Heart left ventricle (tissue), 16 donors: Measurements from ENCODE around the gene TMED6. TPM values are rescaled to one million over a fixed set of nuclear protein-coding genes. Genes with fewer than 3 reads are reported as not detected.

Experiments used
- ATAC-seq, 4 donors: fragments of 200-7000 bp; cut with Tn5 transposase; one replicate each; pipeline ENCODE4 v1.9.1; 2020 to 2022; ENCODE audit warnings: moderate library complexity in 4 of 4, mild to moderate bottlenecking in 3 of 4, moderate number of reproducible peaks in 1 of 4
- DNase-seq, 5 donors: peaks; one replicate each; pipeline ENCODE4 v3.0.0-alpha.2; 2020
- H3K27ac ChIP-seq, 12 donors: fragments of 200-600 bp; sonication (generic) in 4 of 12; one replicate each; pipeline versions ENCODE4 v1.5.0 to v1.8.0; 2016 to 2022; ENCODE audit warnings: mild to moderate bottlenecking in 2 of 12
- H3K27me3 ChIP-seq, 9 donors: fragments of 200-600 bp; sonication (generic) in 2 of 9; one replicate each; pipeline versions ENCODE4 v1.5.1 to v1.8.0; 2016 to 2022; ENCODE audit warnings: mild to moderate bottlenecking in 3 of 9
- H3K36me3 ChIP-seq, 9 donors: fragments of 200-600 bp; sonication (generic) in 2 of 9; one replicate each; pipeline versions ENCODE4 v1.5.0 to v1.8.0; 2018 to 2022; ENCODE audit warnings: mild to moderate bottlenecking in 2 of 9
- H3K4me1 ChIP-seq, 12 donors: fragments of 200-600 bp; sonication (generic) in 4 of 12; one replicate each; pipeline versions ENCODE4 v1.5.0 to v1.8.0; 2016 to 2022; ENCODE audit warnings: mild to moderate bottlenecking in 3 of 12
- H3K4me3 ChIP-seq, 12 donors: fragments of 200-600 bp; sonication (generic) in 4 of 12; one replicate each; pipeline versions ENCODE4 v1.5.0 to v1.8.0; 2017 to 2022; ENCODE audit warnings: mild to moderate bottlenecking in 9 of 12, moderate library complexity in 4 of 12
- H3K9me3 ChIP-seq, 12 donors: fragments of 200-600 bp; sonication (generic) in 4 of 12; one replicate each; pipeline versions ENCODE4 v1.5.0 to v1.8.0; 2016 to 2022; ENCODE audit warnings: mild to moderate bottlenecking in 1 of 12
- POLR2A ChIP-seq, 2 donors: fragments of 450-650 bp; IDR thresholded peaks; one replicate each; pipeline ENCODE4 v1.6.1; 2017; ENCODE audit warnings: antibody characterized with exemption in 2 of 2, mild to moderate bottlenecking in 2 of 2, moderate library complexity in 2 of 2
- WGBS, 4 donors: extraction: QIAGEN DNeasy Blood & Tissue Kit in 2 of 4; methylation state at CpG; one replicate each; pipeline versions ENCODE4 v1.1.5 to v1.1.7; 2013 to 2018; 5-methylcytosine and 5-hydroxymethylcytosine counted together
- intact Hi-C, 10 donors: fragments of 100-400 bp; cut with DNase I; formaldehyde crosslinking; loops; one replicate each; pipeline versions ENCODE4 v1.11.1 to v1.14.2; 2022
- polyA plus RNA-seq, 2 donors: library from polyadenylated mRNA; stranded (reverse); fragments of 200-250 nt; gene quantifications; one replicate each; pipeline ENCODE4 v1.2.3, GENCODE V29; 2013
- total RNA-seq, 9 donors: library from RNA; depleted of rRNA in 2 of 9; stranded (reverse); fragments of >200 nt in 2 of 9; fragmentation: NEBNext Ultra II Directional in 3 of 9; extraction: Animal tissue kit (Norgen Biotek cat#: 25700) in 3 of 9; gene quantifications; one replicate each; pipeline versions ENCODE4 v1.1.0 to v1.2.4, GENCODE V29; 2016 to 2023
- TF ChIP-seq, protein P1 (sequence below), 12 donors: fragments of 200-600 bp; sonication (generic) in 4 of 12; IDR thresholded peaks; one replicate each; pipeline versions ENCODE4 v1.5.0 to v1.8.0; 2018 to 2022; ENCODE audit warnings: antibody characterized with exemption in 12 of 12, mild to moderate bottlenecking in 5 of 12
- donor health status: ischemic (EF 13 %, LVEDD 7.1; RV severe dilation, severe dysfunction).
- donor health status: healthy with polysubstance abuse.
- donor health status: DM: no; HTN: yes; CAD: no.
- donor health status: DM: no; HTN: no; CAD: no.
- donor health status: ischemic (EF 25% LVEDD 6.9; RV normal size, moderate dysfunction).
- donor health status: ischemic (EF 25% LVEDD 5.7; RV mildly dilated, moderate dysfunction).
- donor health status: healthy.
- donor health status: DM: yes; HTN: yes; CAD: no.
- donor health status: ischemic (EF 35%, LVEDD 5.7; RV mildly dilated, moderate dysfunction).
- donor health status: nonischemic (EF 11% LVEDD 7.7; RV severe dilation, severe dysfunction).
- donor health status: DM: yes; HTN: yes; CAD: no.
- donor health status: PGD.
- donor health status: ischemic (EF 29% LVEDD 5.4; RV normal size, mild dysfunction).
- donor health status: nonischemic (EF 23%, LVEDD 6.1; RV moderate dilation, normal function).

TMED6 gene
- total and polyA plus RNA-seq, 11 donors, result 0.08 to 0.76 (median 0.56) TPM; not detected in 8

DNA sequence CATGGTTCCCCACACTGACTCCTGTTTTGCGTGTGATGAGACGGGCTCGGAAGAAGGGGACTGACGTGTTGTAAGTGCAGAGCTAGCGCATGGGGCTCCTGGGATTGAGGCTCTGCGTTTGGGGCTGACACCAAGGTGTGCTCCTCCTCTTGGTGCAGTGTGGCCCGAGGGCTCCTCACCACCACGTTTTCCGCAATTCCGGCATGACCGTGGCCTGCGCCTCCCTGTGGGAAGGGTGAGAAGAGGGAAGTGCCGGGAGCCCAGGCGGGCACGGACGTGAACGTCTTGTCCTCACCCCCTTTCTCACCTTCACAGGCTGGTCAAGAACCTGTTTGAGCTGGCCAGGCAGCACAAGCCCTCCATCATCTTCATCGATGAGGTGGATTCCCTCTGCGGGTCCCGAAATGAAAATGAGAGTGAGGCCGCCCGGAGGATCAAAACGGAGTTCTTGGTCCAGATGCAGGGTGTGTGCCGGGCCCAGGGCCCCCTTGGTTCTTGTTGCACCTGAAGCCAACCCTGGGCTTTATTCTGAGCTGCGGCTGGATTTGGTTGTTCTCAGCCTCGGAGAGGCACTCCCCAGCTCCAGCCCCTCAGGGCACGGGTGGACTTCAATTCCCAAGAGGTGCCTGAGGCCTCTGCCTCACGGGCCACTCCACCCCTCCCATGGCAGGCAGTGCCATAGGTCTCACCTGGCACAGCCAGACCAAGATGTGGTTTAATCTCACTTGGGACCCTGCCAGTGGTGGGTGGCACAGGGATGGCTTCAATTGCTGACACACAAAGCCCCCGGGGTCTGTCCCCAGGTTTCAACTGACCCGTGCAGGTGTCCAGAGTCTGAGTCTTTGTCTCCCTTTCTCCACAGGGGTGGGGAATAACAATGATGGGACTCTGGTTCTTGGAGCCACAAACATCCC lies 31.5 kb downstream of the TMED6 start:
- Histone ChIP-seq H3K4me3 (no peak overlapping the region), H3K4me1 (peaks cover 0 to 11% (median 0%) of the 10 kb centered on the region in 12 donors), H3K27ac (no peak overlapping the region), H3K9me3 (no peaks in the 10 kb centered on the region), H3K36me3 (peaks cover 5 to 100% (median 100%) of the 10 kb centered on the region in 9 donors), H3K27me3 (no peaks in the 10 kb centered on the region)
- no peak for ATAC-seq
- TF ChIP-seq POLR2A (IDR thresholded peaks at IDR 0.05), result no peak
- TF ChIP-seq, protein P1, sequence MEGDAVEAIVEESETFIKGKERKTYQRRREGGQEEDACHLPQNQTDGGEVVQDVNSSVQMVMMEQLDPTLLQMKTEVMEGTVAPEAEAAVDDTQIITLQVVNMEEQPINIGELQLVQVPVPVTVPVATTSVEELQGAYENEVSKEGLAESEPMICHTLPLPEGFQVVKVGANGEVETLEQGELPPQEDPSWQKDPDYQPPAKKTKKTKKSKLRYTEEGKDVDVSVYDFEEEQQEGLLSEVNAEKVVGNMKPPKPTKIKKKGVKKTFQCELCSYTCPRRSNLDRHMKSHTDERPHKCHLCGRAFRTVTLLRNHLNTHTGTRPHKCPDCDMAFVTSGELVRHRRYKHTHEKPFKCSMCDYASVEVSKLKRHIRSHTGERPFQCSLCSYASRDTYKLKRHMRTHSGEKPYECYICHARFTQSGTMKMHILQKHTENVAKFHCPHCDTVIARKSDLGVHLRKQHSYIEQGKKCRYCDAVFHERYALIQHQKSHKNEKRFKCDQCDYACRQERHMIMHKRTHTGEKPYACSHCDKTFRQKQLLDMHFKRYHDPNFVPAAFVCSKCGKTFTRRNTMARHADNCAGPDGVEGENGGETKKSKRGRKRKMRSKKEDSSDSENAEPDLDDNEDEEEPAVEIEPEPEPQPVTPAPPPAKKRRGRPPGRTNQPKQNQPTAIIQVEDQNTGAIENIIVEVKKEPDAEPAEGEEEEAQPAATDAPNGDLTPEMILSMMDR (IDR thresholded peaks at IDR 0.05), result no peak
- DNase-seq, result peak in 1 of 5 donors; percentile 15
- intact Hi-C loops, result no loop called here
- WGBS, 4 donors, result 90 to 92% (median 91%) methylated on average over 29 to 30 of the region's 30 CpGs

DNA sequence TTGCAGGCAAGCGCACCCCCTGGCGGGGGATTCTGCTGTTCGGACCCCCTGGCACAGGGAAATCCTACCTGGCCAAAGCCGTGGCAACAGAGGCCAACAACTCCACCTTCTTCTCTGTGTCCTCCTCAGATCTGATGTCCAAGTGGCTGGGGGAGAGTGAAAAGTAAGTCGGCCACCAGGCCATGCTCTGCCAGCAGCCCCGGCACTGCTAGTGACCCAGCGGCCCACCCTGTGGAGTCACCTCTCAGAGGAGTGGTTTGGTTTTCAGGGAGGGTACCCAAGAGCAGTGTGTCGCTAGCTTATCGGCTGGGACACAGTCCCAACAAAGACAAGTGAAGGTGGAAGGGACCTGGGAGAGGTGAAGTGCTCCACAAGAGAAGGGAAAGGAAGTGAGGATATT lies 32.2 kb downstream of the TMED6 start:
- intact Hi-C loops, result no loop called here
- DNase-seq, result no peak
- H3K9me3 ChIP-seq, result no peaks in the 10 kb centered on the region
- H3K36me3 ChIP-seq, result peaks cover 5 to 100% (median 99%) of the 10 kb centered on the region in 9 donors
- no peak for TF ChIP-seq POLR2A (IDR thresholded peaks at IDR 0.05)
- H3K27me3 ChIP-seq, result no peaks in the 10 kb centered on the region
- H3K27ac ChIP-seq, result no peak overlapping the region
- ATAC-seq, result no peak
- peaks cover 0 to 14% (median 1%) of the 10 kb centered on the region in 12 donors for H3K4me1 ChIP-seq
- 81 to 93% (median 92%) methylated on average over 9 of the region's 9 CpGs for WGBS, 4 donors
- H3K4me3 ChIP-seq, result no peak overlapping the region

DNA sequence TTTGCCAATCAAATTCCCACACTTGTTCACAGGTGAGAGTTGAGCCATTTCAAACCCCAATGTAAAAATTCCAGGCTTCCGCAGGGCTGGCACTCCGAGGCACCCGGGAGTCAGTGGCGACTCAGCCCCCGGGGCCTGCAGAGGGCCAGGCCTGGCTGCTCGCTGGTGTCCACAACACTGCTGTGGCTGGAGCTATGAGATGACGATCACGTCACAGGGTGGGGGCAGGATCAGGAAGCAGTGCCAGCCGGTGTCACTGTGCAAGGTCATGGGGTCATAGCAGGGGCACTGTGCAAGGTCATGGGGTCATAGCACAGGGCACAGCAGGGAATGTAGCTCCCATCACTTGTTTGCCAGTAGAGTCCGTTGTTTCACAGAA lies 32.7 kb downstream of the TMED6 start:
- no peak for DNase-seq
- peaks cover 5 to 100% (median 97%) of the 10 kb centered on the region in 9 donors for H3K36me3 ChIP-seq
- H3K27me3 ChIP-seq, result no peaks in the 10 kb centered on the region
- H3K9me3 ChIP-seq, result no peaks in the 10 kb centered on the region
- TF ChIP-seq, protein P1 (IDR thresholded peaks at IDR 0.05), result no peak
- TF ChIP-seq POLR2A (IDR thresholded peaks at IDR 0.05), result no peak
- no peak for ATAC-seq
- WGBS, 4 donors, result 78 to 86% (median 83%) methylated on average over 9 to 10 of the region's 10 CpGs
- intact Hi-C loops, result no loop called here
- H3K4me1 ChIP-seq, result peaks cover 0 to 18% (median under 1%) of the 10 kb centered on the region in 12 donors
- no peak overlapping the region for H3K4me3 ChIP-seq
- H3K27ac ChIP-seq, result no peak overlapping the region

GRCh38 chr16:69318177-69318910 lies 33.2 kb downstream of the TMED6 start:
- no peaks in the 10 kb centered on the region for H3K9me3 ChIP-seq
- H3K27me3 ChIP-seq, result no peaks in the 10 kb centered on the region
- TF ChIP-seq, protein P1 (IDR thresholded peaks at IDR 0.05), result no peak
- no peak for TF ChIP-seq POLR2A (IDR thresholded peaks at IDR 0.05)
- intact Hi-C loops, result no loop called here
- H3K4me3 ChIP-seq, result no peak overlapping the region
- DNase-seq, result no peak
- peaks cover 5 to 97% (median 92%) of the 10 kb centered on the region in 9 donors for H3K36me3 ChIP-seq
- ATAC-seq, result no peak
- H3K27ac ChIP-seq, result no peak overlapping the region
- WGBS, 4 donors, result 92 to 95% (median 95%) methylated on average over 29 to 30 of the region's 30 CpGs
- peaks cover 0 to 18% (median 2%) of the 10 kb centered on the region in 12 donors for H3K4me1 ChIP-seq
